Measurements from ENCODE around the gene KIAA1958. TPM values are rescaled to one million over a fixed set of nuclear protein-coding genes. Genes with fewer than 3 reads are reported as not detected.
"Not testable (repeated sequence)": the region's sequence is repeated elsewhere in the genome, so short reads cannot be mapped to it uniquely, and the experiment has no call there.

Gene KIAA1958
- total RNA-seq, 1 donor from 2014 or later, result 5.8 TPM

DNA sequence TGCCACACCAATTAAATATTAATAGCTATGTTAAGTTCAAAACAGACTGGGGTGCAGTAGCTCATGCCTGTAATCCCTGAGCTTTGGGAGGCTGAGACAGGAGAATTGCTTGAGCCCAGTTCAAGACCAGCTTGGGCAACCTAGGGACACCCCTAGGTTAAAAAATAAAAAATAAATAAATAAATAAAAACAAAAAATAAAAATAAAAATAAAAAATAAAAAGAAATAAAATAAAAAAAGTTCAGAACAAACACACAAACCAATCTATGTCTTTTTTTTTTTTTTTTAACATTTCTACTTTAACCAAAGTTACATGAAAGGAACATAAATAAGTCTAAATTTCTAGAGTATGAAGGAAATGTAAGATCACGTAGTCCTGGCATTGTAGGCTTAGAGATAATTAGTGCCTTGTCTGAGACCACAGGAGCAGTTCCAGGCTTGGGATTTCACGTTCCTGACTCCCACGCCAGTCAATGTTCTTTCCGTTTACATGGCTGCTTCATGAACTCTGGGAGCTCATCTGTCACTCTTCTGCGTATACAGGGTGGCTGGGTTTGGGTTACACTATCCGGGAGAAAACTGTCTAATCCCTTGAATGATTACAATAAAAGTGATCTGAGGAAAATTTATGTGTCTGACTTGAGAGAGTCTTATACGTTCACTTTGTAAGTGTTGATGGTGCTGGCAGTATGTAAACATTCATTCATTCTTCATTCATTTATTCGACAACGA is 85.2 kb downstream of the KIAA1958 start:
- no peak for DNase-seq (ENCODE audit: low spot score)
- intact Hi-C loops (cut with DNase I), result no loop called here
- ATAC-seq, result no peak

DNA sequence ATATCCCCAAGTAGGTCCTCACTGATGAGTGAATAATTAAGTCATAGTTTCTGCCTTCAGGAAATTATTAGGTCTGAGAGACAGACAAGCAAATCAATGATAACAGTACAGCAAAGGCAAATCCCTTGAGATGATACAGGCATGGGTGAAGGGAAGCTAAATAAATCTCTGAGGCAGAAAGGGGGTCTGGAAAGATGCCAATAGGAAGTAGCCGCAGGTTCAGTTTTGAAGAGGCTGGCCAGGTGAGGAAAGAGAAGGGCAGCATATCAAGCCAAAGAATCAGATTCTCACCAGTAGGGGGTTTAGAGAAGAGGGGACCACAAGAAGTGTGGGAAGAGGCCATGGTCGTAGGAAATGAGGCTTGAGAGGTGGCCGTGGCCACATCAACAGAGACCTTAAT is 85.8 kb downstream of the KIAA1958 start:
- ATAC-seq, result no peak
- intact Hi-C loops (cut with DNase I), result no loop called here
- no peak for DNase-seq (ENCODE audit: low spot score)

DNA sequence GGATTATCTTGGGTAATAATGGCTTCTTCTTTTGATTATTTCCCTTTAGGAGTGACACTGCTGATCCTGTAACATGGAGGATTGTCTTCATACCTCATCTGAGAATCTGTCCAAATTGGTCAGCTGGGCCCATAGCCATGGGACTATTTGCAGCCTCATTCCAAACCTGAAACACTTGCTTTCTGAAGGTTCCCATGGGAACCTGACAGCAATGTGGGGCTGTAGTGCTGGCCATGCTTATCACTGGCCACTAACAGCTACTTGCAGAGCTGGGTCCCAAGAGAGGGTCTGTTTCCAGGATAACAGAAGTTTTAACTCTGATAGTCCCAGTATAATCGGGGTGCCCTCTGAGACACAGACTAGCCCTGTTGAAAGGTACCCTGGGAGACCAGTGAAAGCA is 87.4 kb downstream of the KIAA1958 start:
- intact Hi-C loops (cut with DNase I), result no loop called here
- no peak for ATAC-seq
- no peak for DNase-seq (ENCODE audit: low spot score)

DNA sequence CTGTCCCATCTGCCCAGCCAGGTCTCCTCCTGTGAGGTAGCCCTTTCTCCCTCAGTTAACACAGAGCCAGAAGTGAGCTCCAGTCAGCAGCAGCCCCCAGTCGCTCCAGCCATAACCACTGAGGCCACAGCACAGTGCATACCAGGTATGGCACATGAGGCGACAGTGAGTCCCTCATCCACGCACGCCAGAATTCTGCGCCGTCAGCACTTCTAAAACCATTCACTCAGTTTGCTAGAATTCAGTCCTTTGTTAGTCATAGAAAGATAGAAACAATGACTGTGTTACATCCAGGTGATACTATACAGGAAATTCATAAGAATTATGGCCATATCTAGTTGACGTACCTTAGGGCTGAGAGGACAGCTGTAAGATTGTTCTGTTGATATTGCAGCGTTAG is 88.5 kb downstream of the KIAA1958 start:
- ATAC-seq (no peak), DNase-seq (ENCODE audit: low spot score) (no peak)
- intact Hi-C loops (cut with DNase I), result no loop called here

DNA sequence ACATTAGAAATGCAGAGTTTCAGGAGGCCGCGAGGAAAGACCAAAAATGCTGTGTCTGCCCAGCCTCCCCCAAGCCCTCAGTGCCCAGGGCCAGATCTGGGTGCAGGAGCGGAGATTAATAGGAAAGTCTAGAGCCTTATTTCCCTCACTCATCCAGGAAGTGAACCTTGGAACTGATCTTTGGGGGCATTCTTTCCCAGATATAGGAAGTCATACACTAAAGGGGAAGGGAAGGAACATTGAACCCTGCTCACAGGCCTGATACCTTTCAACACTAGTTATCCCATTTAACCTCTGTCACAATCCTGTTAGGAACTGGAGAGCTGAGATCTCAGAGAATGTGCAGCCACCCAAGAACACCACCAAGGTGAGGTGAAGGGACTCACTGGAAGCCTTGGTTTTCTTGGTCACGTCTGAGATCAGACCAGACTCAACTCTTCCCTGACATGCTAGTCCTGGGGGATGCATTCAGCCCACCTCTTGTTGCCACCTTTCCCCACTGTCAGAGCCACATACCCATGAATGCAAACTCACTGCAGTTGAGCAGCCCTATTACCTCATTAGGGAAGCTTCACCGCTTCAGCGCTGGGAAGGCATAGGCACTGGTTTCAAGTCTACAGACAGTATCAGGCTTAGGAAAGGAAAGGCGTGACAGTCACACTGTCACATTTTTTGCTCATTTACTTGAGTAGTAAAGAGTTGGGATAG is 95.0 kb downstream of the KIAA1958 start:
- ATAC-seq (no peak), DNase-seq (ENCODE audit: low spot score) (no peak)
- intact Hi-C loops (cut with DNase I), result no loop called here

DNA sequence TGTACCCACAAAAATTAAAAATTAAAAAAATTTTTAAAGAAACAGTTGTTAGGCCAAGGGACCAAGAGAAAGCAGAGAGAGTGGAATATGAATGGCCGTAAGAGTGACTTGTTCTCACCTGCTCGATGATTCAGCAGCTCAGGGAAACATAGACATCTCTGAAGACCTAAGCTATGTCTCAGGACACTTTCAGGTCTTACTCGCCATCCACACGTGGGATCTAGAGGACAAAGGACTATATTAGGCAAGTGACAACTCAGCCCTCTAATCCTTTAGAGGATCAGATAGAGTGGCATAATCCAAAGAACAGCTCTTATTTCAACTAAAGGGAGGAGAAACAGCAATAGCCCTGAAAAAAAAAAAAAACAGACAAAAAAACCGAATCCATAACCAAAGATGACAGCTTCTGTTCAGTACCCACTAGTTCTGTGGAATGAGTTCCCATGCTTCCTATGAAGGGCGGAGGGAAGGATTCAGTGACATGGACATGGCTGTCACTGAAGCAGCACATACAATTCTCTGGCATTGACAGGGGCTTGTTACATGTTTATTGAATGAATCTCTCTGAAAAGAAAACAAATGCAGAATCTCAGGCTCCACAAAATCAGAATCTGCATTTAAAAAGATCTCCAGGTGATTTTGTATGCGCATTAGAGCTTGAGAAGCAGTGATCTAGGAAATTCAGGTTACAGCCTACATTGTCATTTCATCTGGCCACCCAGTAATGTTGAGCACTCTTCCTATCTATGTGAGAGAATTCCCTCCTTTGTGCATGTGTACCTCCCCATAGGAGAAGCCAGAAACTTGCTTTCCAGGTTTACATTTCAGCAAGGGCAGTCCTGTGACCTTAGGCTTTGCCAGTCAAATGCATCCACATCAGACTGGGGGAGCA is 96.0 kb downstream of the KIAA1958 start:
- intact Hi-C loops (cut with DNase I), result no loop called here
- DNase-seq (ENCODE audit: low spot score) (no peak), ATAC-seq (no peak)

DNA sequence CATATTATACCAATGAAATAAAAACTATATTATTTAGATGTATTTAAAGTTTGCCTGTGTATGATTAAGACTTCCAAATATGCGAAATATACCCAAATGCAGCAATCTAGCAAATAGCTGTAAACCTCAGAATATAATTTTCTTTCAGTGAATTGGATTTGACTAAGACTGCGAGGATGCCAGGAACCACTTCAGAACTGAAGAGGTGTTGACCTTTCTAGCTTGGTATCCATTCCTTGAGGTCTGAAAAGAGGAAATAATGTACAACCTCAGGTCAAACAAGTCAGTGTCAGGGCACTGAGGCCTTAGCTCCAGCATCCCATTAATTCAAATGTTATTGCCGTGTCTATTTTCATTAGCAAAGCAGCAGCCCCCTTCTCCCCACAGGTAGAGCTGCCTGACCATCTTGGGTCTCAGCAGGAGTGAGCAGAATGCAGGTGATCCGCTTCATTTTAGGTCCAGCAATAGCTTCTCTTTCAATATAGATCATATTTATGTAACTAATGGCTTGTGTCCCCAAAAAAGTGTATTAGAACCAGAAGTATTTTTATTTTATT is 100.0 kb downstream of the KIAA1958 start:
- no peak for ATAC-seq
- DNase-seq (ENCODE audit: low spot score), result no peak
- intact Hi-C loops (cut with DNase I), result no loop called here

DNA sequence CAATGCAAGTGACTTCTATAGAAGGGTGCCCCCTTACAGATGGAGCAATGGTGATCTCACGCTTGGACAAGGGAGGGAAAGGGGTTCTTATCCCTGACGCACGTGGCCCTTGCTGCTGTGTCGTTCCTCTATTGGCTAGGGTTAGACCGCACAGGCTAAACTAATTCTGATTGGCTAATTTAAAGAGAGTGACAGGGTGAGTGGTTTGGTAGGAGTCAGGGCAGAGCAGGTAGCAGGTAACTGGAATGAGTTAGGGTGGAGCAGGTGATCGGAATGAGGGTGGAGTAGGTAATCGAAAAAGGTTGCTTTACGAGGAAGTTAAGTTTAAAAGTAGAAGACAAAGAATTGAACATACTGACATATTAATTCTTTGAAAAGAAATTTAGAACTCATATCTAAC is 105.2 kb downstream of the KIAA1958 start:
- intact Hi-C loops (cut with DNase I); DNase-seq (ENCODE audit: low spot score); ATAC-seq: not testable (repeated sequence)

DNA sequence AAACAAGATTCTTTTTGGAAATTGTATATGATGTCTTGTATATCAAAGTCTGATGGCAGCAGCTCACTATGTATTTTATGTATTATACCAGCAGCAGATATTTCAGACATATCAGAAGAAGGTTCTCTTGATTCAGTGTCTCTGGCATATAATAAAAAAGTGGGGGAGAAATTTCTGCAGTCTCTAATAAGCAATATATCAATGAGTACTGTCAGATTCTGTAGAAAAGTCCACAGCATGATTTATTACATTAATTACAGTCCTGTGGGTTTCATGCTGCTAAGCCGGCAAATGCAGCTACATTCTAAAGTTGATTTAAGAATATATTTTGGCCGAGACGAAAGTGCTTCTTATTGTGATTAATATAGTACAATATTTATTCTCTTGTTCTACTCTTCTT is 113.1 kb downstream of the KIAA1958 start:
- DNase-seq (ENCODE audit: low spot score) (no peak), ATAC-seq (no peak)
- intact Hi-C loops (cut with DNase I), result no loop called here

DNA sequence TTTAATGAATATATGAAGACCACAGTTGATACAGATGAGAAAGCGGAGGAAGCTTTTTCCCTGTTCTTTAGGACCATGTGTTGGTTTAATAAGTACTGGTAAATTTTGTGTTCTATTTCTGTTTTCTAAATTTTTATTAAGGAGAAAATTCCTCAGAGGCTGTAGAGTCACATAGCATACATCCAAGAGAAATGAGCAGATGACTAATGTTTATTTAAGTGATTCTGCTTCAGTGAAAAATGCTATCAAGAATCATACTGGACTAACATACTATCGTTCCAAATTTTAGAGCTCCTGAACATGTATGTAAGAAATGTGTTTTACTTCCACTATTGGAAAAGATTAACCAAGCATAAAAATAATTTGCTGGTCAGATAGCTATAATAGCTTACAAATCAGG is 115.0 kb downstream of the KIAA1958 start:
- intact Hi-C loops (cut with DNase I), result no loop called here
- ATAC-seq, result no peak
- DNase-seq (ENCODE audit: low spot score), result no peak

DNA sequence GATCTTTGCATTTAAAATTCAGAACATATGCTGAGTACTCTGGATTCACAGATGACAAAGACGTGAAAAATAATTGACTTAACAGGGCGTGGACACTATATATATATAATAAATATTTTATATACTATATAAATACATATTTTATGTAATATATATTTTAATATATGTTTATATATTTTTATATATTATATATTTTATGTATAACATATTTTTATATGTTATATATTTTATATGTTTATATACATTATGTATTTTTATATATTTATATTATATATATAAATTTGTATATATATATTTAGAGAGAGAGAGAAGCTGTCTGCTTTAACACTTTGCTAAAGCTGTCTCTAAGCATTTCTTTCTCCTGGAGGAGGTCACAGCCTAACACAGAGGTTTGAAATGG is 118.2 kb downstream of the KIAA1958 start:
- no peak for DNase-seq (ENCODE audit: low spot score)

DNA sequence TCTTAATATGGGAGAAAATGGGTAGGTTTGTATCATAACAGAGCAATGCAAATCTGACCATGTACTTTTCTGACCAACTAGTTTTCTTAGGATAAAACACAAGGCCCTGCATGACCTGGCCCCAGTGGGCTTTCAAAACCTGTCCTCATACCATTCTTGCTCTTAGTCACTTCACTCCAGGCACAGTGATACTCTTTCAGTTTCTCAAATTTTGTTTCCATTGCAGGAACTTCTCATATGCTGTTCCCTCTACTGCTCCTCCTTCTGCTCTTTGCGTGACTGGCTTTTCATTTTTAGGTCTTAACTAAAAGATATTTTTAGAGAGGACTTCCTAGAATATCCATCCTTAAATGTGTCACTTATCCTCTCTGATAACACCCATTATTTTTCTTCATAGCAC is 118.9 kb downstream of the KIAA1958 start:
- intact Hi-C loops (cut with DNase I), result no loop called here
- ATAC-seq (no peak), DNase-seq (ENCODE audit: low spot score) (no peak)

More for the DNA sequence above, 118.2 kb downstream of the KIAA1958 start:
- ATAC-seq, result no peak
- intact Hi-C loops (cut with DNase I), result no loop called here

DNA sequence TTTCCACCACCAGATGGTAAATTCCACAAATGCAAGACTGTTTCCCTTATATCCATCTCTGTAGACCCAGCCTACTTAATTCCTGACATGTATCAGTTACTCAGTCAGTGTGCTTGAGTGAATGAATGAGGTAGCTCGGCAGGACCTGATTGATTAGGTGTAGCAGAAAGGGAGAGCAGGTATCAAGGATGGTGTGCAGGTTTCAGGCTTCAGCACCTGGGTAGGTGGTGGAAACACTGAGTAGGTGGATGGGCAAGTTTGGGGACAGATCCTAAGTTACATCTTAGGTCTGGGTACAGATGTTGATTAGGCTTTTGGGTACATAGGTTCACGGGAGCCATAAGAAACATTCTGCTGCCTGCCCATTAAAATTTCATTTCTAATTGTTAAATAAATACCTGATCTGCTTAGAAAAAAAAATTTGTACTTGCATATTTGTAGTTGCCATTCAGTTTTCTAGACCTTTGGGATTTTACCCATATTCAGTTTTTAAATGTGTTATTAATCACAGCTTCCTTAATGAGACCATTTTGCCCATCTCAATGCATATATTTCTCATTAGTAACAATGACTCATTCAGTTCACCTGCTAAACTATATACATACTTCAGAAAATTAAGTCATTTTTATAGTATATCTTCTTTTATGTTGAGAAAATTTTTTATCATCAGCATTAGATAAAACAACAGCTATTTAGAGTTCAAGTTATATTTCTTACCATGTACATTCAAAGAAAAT is 119.5 kb downstream of the KIAA1958 start:
- ATAC-seq, result no peak
- intact Hi-C loops (cut with DNase I), result no loop called here
- DNase-seq (ENCODE audit: low spot score), result no peak

DNA sequence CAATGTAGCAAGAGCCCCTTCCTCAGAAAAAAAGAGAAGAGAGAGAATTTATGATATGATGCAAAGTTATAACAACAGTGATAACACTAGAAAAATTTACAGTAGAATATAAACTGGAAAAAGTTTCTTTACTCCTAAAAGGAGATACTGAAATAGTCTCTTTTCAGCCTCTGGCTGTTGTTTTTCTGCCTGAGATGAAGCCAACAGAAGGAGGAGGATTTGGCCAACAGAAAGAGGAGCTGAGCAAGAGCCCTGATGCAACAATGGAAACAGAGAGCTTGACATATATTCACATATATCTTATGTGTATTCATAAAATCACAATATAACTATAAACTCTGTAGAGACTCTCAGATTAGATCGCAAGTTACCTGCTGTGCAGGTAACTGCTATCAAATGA is 122.2 kb downstream of the KIAA1958 start:
- intact Hi-C loops (cut with DNase I), result no loop called here
- no peak for ATAC-seq

DNA sequence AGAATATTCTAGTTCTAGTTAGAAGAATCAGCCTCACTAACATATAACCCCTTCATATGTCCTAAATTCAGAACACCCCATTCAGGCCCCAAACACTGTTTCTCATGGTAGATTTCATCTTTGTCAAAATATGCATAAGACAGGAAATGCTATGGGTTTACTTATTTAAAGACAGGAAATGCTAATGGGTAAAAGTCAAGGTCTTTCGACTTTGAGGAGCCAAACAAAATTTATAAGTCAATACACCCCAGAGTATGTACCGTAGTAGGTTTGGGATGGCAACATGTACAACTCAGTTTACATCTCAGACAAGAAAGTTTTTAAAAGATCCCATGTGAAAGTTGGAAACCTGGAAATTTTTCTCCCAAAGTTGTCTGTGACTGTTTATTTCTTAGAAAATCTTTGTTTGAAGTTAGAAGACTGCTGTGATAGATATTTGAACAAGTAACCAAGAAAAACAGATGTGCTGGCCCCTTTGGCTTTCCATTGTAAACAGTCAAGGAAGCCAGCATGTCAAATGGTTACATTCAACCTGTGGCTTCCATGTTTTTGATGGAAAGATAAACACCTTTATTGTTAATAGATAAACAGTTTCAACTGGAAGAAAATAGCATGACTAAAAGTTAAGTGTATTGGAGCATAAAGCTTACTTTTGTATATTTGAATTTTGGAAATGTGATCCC is 129.1 kb downstream of the KIAA1958 start:
- no peak for DNase-seq (ENCODE audit: low spot score)
- intact Hi-C loops (cut with DNase I), result no loop called here
- no peak for ATAC-seq

More for the DNA sequence above, 122.2 kb downstream of the KIAA1958 start:
- no peak for DNase-seq (ENCODE audit: low spot score)

DNA sequence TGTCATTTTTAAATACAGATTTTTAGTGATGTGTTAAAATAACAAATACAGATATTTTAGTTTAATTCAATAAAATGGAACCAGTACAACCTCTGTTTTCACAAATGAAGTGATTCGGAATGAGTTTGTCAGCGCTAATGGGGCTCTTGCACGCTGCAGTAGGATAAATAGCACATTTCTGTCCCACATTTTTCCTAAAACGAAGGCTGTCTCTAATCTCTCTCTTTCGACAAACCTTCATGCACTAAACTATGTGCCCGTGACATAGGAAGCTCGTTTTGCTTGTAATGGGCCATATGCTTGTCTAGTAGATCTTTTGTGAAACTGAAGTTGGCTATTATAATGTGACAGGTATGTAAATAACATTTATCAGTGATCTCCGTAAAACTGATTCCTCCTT is 130.7 kb downstream of the KIAA1958 start:
- intact Hi-C loops (cut with DNase I), result no loop called here
- DNase-seq (ENCODE audit: low spot score) (no peak), ATAC-seq (no peak)

DNA sequence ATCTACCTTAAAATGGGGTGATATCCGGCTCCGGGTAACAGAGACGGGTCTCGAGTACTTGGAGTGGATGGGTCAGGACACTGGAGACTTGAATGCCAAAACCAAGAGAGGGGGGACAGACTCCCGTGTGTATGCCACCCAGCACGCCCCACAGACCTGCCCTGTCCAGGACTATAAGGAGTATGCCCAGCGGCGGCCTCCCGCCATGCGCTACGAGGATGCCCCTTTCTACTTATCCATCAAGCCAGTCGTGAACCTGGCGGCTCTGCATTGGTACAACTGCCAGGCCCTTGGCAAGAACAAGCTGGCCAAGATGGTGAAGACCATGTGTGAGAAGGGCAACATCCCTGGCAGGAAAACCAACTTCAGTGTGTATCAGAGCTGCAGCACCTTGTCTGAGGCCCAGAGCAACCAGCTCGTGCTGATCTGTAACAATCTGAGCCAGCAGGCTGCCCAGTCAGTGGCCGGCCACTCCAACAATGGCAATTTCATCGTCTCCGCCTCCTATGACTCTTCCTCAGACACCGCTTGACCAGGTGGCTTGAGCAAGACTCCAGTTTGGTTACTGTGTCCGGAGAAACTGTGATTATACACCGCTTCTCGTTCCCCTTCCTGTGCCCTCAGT is 131.9 kb downstream of the KIAA1958 start:
- ATAC-seq (no peak), DNase-seq (ENCODE audit: low spot score) (no peak)
- intact Hi-C loops (cut with DNase I), result no loop called here

DNA sequence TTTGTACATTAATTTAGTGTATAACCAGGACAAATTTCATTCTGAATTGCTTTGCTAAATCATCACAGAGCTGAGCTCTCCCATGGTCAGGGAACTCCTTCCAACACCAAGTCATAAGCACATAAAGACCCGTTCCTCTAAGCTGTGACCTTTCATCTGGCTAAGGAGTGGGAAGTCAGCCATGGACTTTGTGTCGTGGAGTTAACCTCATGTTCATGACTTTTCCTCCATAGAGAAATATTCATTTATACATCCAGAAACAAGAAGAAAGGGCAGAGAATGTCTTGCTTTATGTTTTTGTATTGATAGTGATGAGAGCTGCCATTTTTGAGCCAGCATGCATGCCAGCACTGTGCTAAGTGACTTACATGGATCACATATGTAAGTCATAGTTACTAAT is 133.8 kb downstream of the KIAA1958 start:
- no peak for ATAC-seq
- intact Hi-C loops (cut with DNase I), result no loop called here
- DNase-seq (ENCODE audit: low spot score), result no peak

Measured in sciatic nerve (tissue), 2 donors.